GM20000 (cell line): ENCODE data around the gene DIRAS3.

Experiments
- DNase-seq: peaks from one replicate; pipeline ENCODE4 v3.0.0; 2012; ENCODE audit warnings: low spot score
- TF ChIP-seq, protein P1 (sequence below): IDR thresholded peaks from 2 replicates; pipeline ENCODE4 v1.5.1; 2012; ENCODE audit warnings: mild to moderate bottlenecking, control low read depth; ENCODE audit errors: extremely low read depth, missing control alignments

Gene DIRAS3, protein sequence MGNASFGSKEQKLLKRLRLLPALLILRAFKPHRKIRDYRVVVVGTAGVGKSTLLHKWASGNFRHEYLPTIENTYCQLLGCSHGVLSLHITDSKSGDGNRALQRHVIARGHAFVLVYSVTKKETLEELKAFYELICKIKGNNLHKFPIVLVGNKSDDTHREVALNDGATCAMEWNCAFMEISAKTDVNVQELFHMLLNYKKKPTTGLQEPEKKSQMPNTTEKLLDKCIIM

DNA sequence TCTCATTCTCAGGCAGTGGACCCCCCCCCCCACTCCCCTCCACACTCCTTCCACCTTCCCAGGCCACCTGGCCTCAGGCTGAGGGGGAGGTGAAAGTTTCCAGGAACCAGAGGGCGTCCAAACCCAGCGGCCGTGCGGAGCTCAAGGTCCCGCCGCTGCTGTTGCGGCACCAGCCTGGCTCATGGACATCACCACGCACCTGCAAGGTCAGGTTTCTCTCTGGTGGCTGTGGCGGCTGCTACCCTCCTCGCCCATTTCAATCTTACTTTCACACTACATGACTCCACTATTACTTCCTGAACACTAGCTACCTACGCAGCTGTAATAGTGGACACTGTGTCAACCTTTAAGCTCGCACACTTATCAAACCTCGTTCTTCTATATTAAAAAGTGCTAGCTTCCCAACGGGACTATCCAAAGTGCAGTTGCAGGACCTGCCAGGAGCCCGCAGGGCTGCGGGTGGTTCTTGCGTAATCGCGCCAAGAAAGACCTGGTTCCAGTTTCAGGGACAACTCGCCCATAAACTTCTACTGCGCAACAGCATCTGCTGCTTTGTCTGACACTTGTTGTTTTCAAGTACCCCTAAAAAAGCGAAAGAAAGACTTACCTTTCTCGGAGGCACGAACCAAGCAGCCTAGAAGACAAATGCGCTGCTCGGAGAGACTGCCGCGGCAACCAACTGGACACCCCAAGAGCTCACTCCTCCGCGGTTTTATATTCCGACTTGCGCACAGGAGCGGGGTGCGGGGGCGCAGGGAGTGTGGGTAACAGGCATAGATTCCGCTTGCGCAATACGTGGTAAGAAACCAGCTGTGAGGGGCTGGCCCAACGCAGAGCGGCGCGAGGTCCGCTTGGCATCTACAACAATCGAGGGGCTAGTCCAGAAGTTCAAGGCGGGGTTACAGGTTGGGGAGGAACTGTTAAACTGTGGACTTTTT lies at the start of gene DIRAS3:
TSS of gene DIRAS3 (minus strand) at position 687 of the 938 bp plus-strand sequence. CDS start 3,330 bp downstream, outside the sequence.
- TF ChIP-seq, protein P1, sequence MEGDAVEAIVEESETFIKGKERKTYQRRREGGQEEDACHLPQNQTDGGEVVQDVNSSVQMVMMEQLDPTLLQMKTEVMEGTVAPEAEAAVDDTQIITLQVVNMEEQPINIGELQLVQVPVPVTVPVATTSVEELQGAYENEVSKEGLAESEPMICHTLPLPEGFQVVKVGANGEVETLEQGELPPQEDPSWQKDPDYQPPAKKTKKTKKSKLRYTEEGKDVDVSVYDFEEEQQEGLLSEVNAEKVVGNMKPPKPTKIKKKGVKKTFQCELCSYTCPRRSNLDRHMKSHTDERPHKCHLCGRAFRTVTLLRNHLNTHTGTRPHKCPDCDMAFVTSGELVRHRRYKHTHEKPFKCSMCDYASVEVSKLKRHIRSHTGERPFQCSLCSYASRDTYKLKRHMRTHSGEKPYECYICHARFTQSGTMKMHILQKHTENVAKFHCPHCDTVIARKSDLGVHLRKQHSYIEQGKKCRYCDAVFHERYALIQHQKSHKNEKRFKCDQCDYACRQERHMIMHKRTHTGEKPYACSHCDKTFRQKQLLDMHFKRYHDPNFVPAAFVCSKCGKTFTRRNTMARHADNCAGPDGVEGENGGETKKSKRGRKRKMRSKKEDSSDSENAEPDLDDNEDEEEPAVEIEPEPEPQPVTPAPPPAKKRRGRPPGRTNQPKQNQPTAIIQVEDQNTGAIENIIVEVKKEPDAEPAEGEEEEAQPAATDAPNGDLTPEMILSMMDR = no peak
- no peak for DNase-seq

DNA sequence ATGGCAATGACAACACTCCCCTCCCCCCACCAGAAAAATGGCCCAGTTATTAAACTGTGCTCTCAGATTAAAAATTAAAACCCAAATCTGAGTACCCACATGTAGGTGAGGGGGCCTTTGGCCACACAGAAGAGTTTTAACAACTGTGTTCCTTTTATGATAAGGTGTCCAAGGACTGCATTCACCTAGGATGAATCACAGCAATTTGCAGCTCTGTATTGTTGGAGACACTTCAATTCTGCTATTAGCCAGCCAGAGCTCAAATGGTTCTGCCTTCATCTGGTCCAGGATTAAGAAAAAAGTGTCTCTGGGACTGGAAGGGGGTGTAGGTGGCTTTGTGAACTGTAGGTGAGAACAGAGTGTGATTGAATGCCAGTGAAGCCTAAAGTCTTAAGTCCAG lies 43.3 kb upstream of the DIRAS3 start:
- no peak for DNase-seq
- TF ChIP-seq, protein P1 = no peak

DNA sequence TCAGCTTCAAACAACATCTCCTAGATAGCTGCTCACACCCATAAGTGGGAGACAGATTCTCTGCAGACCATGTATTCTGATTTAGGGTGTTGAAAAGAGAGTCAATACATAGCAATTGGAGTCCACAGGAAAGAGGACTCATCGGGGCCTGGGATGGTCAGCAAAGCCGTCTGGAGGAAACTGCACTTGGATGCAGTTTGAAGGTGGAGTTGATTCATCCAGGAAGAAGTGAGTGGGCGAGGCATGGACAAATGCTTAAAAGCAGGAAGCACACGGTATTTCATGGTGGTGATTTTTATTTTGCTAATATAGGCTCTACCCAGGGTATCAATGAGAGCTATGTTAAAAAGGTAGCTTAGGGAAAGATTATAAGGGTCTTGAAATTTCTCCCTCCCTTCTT lies 36.8 kb upstream of the DIRAS3 start:
- DNase-seq = no peak
- TF ChIP-seq, protein P1 = no peak

DNA sequence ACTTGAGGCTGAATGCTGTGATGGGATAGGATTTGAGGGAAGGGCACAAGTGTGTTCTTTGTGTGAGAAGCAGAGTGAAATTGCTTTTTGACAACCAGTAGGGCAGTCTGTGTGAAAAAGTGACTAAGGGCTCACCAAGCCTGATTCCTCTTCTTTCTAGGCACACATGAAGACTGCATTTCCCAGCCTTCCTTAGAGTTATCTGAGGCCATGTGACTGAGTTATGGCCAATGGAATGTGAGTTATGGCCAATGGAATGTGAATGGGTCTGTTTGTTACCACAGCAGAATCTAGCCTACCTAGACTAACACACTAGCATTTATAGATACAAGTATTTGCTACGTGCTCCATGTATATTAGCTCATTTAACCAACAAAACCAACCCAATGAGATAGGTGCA lies 35.3 kb upstream of the DIRAS3 start:
- TF ChIP-seq, protein P1 = no peak
- no peak for DNase-seq

DNA sequence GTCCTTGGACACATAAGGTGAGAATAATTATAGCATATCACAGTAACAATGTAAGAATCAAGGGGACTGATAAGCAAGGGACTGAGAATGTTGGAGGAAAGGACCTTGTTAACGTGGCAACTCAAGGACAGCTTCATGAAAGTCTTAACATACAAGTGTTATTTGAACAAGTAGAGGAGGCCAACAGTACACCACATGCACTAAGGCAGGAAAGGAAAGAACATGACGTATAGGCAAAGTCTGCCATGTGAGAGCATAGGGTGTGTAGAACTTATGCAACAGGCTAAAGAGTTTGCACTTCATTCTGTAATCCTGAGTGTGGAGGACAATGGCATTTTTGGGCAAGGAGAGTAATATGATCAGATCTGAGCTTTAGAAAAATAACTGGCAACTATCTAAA lies 33.3 kb upstream of the DIRAS3 start:
- DNase-seq = no peak
- TF ChIP-seq, protein P1 = no peak

DNA sequence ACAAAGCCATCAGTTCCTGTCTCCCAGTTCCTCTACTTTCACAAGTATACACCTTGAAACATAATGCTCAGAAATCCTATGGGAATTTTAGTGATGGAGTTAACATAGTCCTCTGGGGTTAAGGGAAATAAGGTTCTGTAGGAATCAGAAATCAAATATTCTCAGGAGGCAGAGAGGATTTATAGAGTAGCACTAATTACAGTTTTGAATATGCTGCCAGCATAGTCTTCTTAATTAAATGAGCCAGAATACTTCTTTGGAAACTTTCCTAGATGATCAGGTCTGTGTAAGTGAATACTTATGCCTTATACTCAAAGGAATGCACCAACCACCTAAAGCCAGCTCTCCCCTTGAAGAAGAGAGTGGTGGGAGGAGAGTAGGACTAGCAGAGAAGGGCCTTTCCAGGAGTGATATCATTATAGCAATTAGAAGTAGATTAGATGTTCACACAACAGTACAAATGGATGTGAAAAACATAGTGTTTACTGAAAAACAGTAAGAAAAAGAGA lies 31.4 kb upstream of the DIRAS3 start:
- no peak for DNase-seq
- TF ChIP-seq, protein P1 = no peak

DNA sequence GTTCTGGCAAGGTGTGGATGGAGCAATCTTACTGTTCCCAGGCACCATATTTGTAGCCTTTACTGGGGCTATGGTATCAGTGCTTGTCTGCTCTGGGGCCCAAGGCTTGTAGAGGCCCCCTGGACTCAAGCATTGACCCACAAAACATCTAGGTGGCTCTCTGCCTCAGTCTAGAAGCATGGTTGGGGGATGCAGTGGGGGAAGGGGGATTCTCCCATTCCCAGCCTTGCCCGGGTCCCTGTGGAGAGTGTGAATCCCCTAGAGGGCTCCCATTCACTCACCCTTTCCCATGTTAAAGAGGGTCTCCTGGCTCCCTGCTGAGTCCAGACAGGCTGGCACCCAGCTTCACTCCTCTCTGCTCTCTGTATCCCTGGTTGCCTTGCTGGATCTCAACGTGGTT lies 28.2 kb upstream of the DIRAS3 start:
- DNase-seq = no peak
- TF ChIP-seq, protein P1 = no peak
